Neural cell (in vitro differentiated cells): ENCODE results near the gene ULK3. TPM values are rescaled to one million over a fixed set of nuclear protein-coding genes. Genes with fewer than 3 reads are reported as not detected.

Experiments
- H2AFZ ChIP-seq: fragments of 200-600, 300-800 bp; sonication (generic), shearing (Covaris generic); 2 replicates; pipeline ENCODE4 v1.6.0; 2014; ENCODE audit warnings: low read depth, mild to moderate bottlenecking, antibody characterized with exemption, low read length, moderate library complexity
- H3F3A ChIP-seq: fragments of 200-600 bp; shearing (Covaris generic); 2 replicates; pipeline ENCODE4 v1.6.1; 2016; ENCODE audit warnings: mild to moderate bottlenecking, moderate library complexity, mixed read lengths, antibody characterized with exemption, low read length; ENCODE audit not compliant: insufficient read depth, poor library complexity, severe bottlenecking
- H3K27ac ChIP-seq: fragments of 200-600, 300-800 bp; sonication (generic), shearing (Covaris generic); 2 replicates; pipeline ENCODE4 v1.5.1; 2014; ENCODE audit warnings: mild to moderate bottlenecking, low read length, moderate library complexity
- H3K27me3 ChIP-seq: fragments of 300-800, 200-600 bp; sonication (generic), shearing (Covaris generic); 2 replicates; pipeline ENCODE4 v1.6.0; 2014; ENCODE audit warnings: mild to moderate bottlenecking, low read depth, low read length, moderate library complexity; ENCODE audit not compliant: insufficient read depth
- H3K36me3 ChIP-seq: fragments of 300-800, 200-600 bp; sonication (generic), shearing (Covaris generic); 2 replicates; pipeline ENCODE4 v1.5.1; 2014; ENCODE audit warnings: mild to moderate bottlenecking, antibody characterized with exemption, low read length, moderate library complexity; ENCODE audit not compliant: insufficient read depth
- H3K4me2 ChIP-seq: fragments of 300-800, 200-600 bp; sonication (generic), shearing (Covaris generic); 2 replicates; pipeline ENCODE4 v1.6.0; 2014; ENCODE audit warnings: mild to moderate bottlenecking, low read length
- H3K4me3 ChIP-seq: fragments of 300-800, 200-600 bp; sonication (generic), shearing (Covaris generic); 2 replicates; pipeline ENCODE4 v1.5.1; 2014; ENCODE audit warnings: mild to moderate bottlenecking, low read length, moderate library complexity
- H3K79me2 ChIP-seq: fragments of 200-600 bp; shearing (Covaris generic); replicated peaks from 2 replicates; pipeline ENCODE4 v1.6.0; 2014; ENCODE audit warnings: mild to moderate bottlenecking, low read length, moderate library complexity; ENCODE audit not compliant: insufficient read depth
- H3K9ac ChIP-seq: fragments of 300-800, 200-600 bp; sonication (generic), shearing (Covaris generic); 2 replicates; pipeline ENCODE4 v1.6.1; 2016; ENCODE audit warnings: mild to moderate bottlenecking, low read length, mixed read lengths
- H3K9me2 ChIP-seq: fragments of 200-600 bp; shearing (Covaris generic); 2 replicates; pipeline ENCODE4 v1.6.1; 2016; ENCODE audit warnings: mild to moderate bottlenecking, low read length, mixed read lengths; ENCODE audit not compliant: insufficient read depth
- H3K9me3 ChIP-seq: fragments of 200-600, 300-800 bp; sonication (generic), shearing (Covaris generic); 2 replicates; pipeline ENCODE4 v1.6.1; 2016; ENCODE audit warnings: mild to moderate bottlenecking, mixed run types, low read length, moderate library complexity, mixed read lengths
- H4K20me1 ChIP-seq: fragments of 200-600 bp; shearing (Covaris generic); 2 replicates; pipeline ENCODE4 v1.6.1; 2016; ENCODE audit warnings: mild to moderate bottlenecking, mixed run types; ENCODE audit not compliant: insufficient read depth
- EP300 ChIP-seq: fragments of 450-650 bp; conservative IDR thresholded peaks from 2 replicates; pipeline ENCODE4 v1.6.1; 2014; ENCODE audit warnings: antibody characterized with exemption, mild to moderate bottlenecking, moderate library complexity; ENCODE audit not compliant: poor library complexity, severe bottlenecking
- MXI1 ChIP-seq: fragments of 450-650 bp; conservative IDR thresholded peaks from 2 replicates; pipeline ENCODE4 v1.6.1; 2014; ENCODE audit warnings: antibody characterized with exemption, mild to moderate bottlenecking; ENCODE audit not compliant: poor library complexity, severe bottlenecking
- POLR2AphosphoS5 ChIP-seq: IDR thresholded peaks from 2 replicates; pipeline ENCODE4 v1.6.1; 2012
- RAD21 ChIP-seq: fragments of 450-650 bp; conservative IDR thresholded peaks from 2 replicates; pipeline ENCODE4 v1.6.1; 2014; ENCODE audit warnings: antibody characterized with exemption, mild to moderate bottlenecking, moderate library complexity
- TAF1 ChIP-seq: IDR thresholded peaks from 2 replicates; pipeline ENCODE4 v1.6.1; 2012; ENCODE audit warnings: low read depth
- polyA plus RNA-seq: library from polyadenylated mRNA; depleted of rRNA; stranded (reverse); fragments of >200 nt; gene quantifications from 2 replicates; pipeline ENCODE4 v1.2.3, GENCODE V29; 2014
- TF ChIP-seq, protein P1 (sequence below): fragments of 450-650 bp; IDR thresholded peaks from 2 replicates; pipeline ENCODE4 v1.5.1; 2014; ENCODE audit warnings: antibody characterized with exemption, mild to moderate bottlenecking, moderate library complexity; ENCODE audit not compliant: poor library complexity, severe bottlenecking
- TF ChIP-seq, protein P2 (sequence below): IDR thresholded peaks from 2 replicates; pipeline ENCODE4 v1.6.1; 2012; ENCODE audit warnings: borderline replicate concordance

ULK3 gene
- polyA plus RNA-seq, 1 donor from 2014 or later, result 193 TPM

DNA sequence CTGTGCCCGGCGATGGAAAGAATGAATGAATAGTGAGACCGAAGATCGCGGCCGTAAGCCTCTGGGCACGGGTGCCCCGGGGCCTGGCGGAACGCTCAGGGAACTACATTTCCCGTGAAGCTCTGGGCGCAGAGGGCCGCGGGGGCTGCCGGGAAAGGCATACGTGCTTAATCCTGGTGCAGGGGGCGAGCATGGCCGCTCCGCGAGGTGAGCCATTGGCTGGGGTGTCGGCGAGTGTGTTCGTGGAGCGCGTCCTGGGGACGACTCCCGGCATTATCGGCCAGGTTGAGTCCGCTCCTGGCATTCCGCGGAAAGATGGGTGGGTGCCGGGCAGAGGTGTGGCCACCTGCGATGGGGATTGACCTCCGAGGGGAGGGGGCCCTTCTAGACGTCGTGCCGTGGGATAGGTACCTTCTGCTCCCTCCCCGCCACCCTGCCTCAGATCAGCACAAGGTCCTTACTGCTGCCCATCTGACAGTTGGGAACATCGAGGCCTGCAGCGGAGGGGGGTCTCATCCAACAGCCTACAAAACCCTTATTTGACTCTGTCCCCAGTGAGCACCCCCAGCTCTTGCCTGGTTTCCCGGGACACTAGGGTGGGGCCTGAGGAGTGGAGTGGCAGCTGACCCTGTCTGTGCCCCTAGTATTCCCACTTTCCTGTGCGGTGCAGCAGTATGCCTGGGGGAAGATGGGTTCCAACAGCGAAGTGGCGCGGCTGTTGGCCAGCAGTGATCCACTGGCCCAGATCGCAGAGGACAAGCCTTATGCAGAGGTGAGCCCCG is 47.1 kb upstream of the ULK3 start, which contains the start of gene MPI:
TSS of gene MPI (plus strand) at position 160 of the 782 bp plus-strand sequence. CDS start at position 192, 32 bp downstream.
- peak within 1 kb of the TSS; percentile 82 for H3K4me3 ChIP-seq
- H3K27ac ChIP-seq, result peak within 1 kb of the TSS; percentile 66
- H3F3A ChIP-seq, result no peaks in the 10 kb centered on the region
- TF ChIP-seq POLR2AphosphoS5, result peak; percentile 85
- peak; percentile 32 for TF ChIP-seq EP300
- peak; percentile 93 for TF ChIP-seq MXI1
- TF ChIP-seq TAF1, result no peak
- TF ChIP-seq, protein P1, sequence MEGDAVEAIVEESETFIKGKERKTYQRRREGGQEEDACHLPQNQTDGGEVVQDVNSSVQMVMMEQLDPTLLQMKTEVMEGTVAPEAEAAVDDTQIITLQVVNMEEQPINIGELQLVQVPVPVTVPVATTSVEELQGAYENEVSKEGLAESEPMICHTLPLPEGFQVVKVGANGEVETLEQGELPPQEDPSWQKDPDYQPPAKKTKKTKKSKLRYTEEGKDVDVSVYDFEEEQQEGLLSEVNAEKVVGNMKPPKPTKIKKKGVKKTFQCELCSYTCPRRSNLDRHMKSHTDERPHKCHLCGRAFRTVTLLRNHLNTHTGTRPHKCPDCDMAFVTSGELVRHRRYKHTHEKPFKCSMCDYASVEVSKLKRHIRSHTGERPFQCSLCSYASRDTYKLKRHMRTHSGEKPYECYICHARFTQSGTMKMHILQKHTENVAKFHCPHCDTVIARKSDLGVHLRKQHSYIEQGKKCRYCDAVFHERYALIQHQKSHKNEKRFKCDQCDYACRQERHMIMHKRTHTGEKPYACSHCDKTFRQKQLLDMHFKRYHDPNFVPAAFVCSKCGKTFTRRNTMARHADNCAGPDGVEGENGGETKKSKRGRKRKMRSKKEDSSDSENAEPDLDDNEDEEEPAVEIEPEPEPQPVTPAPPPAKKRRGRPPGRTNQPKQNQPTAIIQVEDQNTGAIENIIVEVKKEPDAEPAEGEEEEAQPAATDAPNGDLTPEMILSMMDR, result peak; percentile 32
- TF ChIP-seq, protein P2, sequence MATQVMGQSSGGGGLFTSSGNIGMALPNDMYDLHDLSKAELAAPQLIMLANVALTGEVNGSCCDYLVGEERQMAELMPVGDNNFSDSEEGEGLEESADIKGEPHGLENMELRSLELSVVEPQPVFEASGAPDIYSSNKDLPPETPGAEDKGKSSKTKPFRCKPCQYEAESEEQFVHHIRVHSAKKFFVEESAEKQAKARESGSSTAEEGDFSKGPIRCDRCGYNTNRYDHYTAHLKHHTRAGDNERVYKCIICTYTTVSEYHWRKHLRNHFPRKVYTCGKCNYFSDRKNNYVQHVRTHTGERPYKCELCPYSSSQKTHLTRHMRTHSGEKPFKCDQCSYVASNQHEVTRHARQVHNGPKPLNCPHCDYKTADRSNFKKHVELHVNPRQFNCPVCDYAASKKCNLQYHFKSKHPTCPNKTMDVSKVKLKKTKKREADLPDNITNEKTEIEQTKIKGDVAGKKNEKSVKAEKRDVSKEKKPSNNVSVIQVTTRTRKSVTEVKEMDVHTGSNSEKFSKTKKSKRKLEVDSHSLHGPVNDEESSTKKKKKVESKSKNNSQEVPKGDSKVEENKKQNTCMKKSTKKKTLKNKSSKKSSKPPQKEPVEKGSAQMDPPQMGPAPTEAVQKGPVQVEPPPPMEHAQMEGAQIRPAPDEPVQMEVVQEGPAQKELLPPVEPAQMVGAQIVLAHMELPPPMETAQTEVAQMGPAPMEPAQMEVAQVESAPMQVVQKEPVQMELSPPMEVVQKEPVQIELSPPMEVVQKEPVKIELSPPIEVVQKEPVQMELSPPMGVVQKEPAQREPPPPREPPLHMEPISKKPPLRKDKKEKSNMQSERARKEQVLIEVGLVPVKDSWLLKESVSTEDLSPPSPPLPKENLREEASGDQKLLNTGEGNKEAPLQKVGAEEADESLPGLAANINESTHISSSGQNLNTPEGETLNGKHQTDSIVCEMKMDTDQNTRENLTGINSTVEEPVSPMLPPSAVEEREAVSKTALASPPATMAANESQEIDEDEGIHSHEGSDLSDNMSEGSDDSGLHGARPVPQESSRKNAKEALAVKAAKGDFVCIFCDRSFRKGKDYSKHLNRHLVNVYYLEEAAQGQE, result no peak
- peak; percentile 34 for TF ChIP-seq RAD21
- peak within 1 kb of the TSS; percentile 86 for H3K9ac ChIP-seq
- no peaks in the 10 kb centered on the region for H3K9me3 ChIP-seq
- no peaks in the 10 kb centered on the region for H3K79me2 ChIP-seq
- peaks cover 5% of the 10 kb centered on the region for H3K36me3 ChIP-seq
- no peaks in the 10 kb centered on the region for H3K27me3 ChIP-seq
- H3K4me2 ChIP-seq, result peak within 1 kb of the TSS; percentile 80
- H2AFZ ChIP-seq, result peak within 1 kb of the TSS; percentile 97
- no peaks in the 10 kb centered on the region for H3K9me2 ChIP-seq
- H4K20me1 ChIP-seq, result no peaks in the 10 kb centered on the region

GRCh38 chr15:74889390-74889882 is 46.5 kb upstream of the ULK3 start:
- H3K4me3 ChIP-seq, result peak overlapping the region; percentile 82
- H3K9me2 ChIP-seq, result no peaks in the 10 kb centered on the region
- TF ChIP-seq, protein P1, result no peak
- no peak for TF ChIP-seq MXI1
- TF ChIP-seq TAF1, result no peak
- TF ChIP-seq RAD21, result no peak
- TF ChIP-seq, protein P2, result no peak
- no peaks in the 10 kb centered on the region for H3F3A ChIP-seq
- peak overlapping the region; percentile 66 for H3K27ac ChIP-seq
- peak overlapping the region; percentile 86 for H3K9ac ChIP-seq
- peak overlapping the region; percentile 97 for H2AFZ ChIP-seq
- H3K36me3 ChIP-seq, result peaks cover 5% of the 10 kb centered on the region
- H3K79me2 ChIP-seq, result no peaks in the 10 kb centered on the region
- H3K4me2 ChIP-seq, result peak overlapping the region; percentile 72
- no peaks in the 10 kb centered on the region for H3K9me3 ChIP-seq
- no peaks in the 10 kb centered on the region for H4K20me1 ChIP-seq
- H3K27me3 ChIP-seq, result no peaks in the 10 kb centered on the region
